ENCODE measurements around the gene CPNE4.

CPNE4 gene

GRCh38 chr3:131772269-131773026 lies 262.4 kb downstream of the CPNE4 start:
- CTCF ChIA-PET = interaction anchor here (0.6 kb wide), 1 partner anchor 23 kb away, joined by 3 read pairs; no protein-coding TSS in a partner anchor
- TF ChIP-seq CTCF (conservative IDR thresholded peaks at IDR 0.05; ENCODE audit: low read depth) = no peak
- DNase-seq (ENCODE audit: low spot score) = no peak
- no peak overlapping the region for H3K27ac ChIP-seq
- POLR2A ChIA-PET (ENCODE audit: low non-redundant PET) = no interaction called here

DNA sequence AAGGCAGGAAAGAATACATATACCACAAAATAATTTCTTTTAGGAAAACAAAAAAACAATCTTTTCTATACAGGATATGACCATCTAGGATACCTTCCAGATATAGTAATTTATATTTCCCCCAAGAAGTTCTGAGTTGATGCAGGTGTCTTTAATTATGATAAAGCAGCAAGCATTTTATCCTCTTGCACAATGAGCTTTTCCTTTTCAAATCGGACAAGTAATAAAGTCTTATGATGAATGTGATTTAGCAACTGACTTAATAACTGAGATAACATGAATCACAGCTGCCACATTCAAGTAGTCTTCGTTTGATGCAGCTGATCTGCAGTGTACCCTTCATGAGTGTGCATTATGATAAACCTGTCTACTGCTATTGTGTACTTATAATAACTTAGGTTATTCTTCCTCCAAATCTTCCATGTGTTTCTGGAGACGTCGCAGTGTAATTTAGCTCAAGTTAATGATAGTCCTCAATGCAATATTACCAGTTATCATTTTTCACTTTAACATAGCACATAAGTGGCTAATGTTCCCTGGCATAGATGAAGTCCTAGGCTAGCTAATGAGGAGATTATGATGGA lies 271.7 kb downstream of the CPNE4 start:
- no peak for DNase-seq (ENCODE audit: low spot score)

DNA sequence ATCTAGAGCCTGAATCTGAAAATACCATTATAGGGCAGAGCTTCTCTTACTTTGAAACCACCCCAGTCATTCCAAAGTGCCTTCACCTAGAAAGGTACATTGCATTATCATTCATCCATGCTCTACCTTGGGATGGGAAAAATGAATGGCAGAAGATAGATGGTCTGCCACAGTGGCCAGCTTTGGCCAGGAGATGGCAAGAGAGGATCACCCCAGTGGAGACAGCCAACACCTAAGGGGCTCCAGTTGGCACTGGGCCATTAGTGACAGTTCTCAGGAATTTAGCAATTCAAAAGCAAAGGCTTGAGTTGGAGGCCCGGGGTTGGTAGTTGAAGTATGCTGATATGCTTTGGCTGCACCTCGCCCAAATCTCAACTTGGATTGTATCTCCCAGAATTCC lies 278.4 kb downstream of the CPNE4 start:
- no peak overlapping the region for H3K27ac ChIP-seq
- TF ChIP-seq CTCF (conservative IDR thresholded peaks at IDR 0.05; ENCODE audit: low read depth) = no peak
- CTCF ChIA-PET = no interaction called here
- POLR2A ChIA-PET (ENCODE audit: low non-redundant PET) = no interaction called here
- no peak for DNase-seq (ENCODE audit: low spot score)

More for the DNA sequence above, 271.7 kb downstream of the CPNE4 start:
- ChIA-PET CTCF (interaction anchor here (0.6 kb wide), 1 partner anchor 138 kb away, joined by 4 read pairs; no protein-coding TSS in a partner anchor), POLR2A (ENCODE audit: low non-redundant PET) (no interaction called here)
- no peak for TF ChIP-seq CTCF (conservative IDR thresholded peaks at IDR 0.05; ENCODE audit: low read depth)
- no peak overlapping the region for H3K27ac ChIP-seq

DNA sequence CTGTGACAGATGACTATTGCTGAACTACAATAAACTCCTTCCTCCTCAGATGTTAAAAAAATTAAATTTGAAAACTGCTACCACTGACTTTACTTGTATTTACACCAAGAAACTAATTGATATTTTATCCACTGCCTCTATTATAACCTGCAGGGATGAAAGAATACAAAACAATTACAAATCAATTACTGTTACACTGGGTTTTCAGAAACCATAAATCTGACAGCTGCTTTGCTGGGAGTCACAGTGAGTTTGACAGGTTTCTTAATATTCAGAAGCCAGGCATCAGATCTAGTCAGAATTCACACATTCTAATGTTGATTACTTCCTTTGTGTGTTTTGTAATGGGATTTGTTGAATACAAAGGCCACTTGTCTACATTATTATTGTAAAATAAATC lies 279.4 kb downstream of the CPNE4 start:
- ChIA-PET POLR2A (ENCODE audit: low non-redundant PET) (no interaction called here), CTCF (interaction anchor here (0.5 kb wide), 1 partner anchor 8 kb away, joined by 3 read pairs; no protein-coding TSS in a partner anchor)
- no peak overlapping the region for H3K27ac ChIP-seq
- TF ChIP-seq CTCF (conservative IDR thresholded peaks at IDR 0.05; ENCODE audit: low read depth) = no peak
- no peak for DNase-seq (ENCODE audit: low spot score)

- TF ChIP-seq CTCF (conservative IDR thresholded peaks at IDR 0.05; ENCODE audit: low read depth) = no peak
- no peak overlapping the region for H3K27ac ChIP-seq
- DNase-seq (ENCODE audit: low spot score) = no peak
- ChIA-PET POLR2A (ENCODE audit: low non-redundant PET) (no interaction called here), CTCF (no interaction called here)
Measured at GRCh38 chr3:131750256-131750655, 284.6 kb downstream of the CPNE4 start.

DNA sequence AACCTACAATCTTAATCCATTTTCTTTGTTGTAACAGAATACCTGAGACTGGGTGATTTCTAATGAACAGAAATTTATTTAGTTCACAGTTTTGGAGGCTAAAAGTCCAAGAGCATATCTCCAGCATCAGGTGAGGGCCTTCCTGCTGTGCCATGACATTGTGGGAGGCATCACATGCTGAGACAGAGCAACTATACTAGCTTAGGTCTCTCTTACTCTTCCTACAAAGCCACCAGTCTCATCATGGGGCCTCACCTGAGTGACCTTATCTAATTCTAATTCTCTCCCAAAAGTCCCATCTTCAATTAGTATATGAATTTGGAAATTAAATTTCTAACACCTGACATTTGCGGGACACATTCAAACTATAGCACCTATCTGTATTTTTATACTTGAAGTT lies 285.0 kb downstream of the CPNE4 start:
- ChIA-PET POLR2A (ENCODE audit: low non-redundant PET) (no interaction called here), CTCF (no interaction called here)
- TF ChIP-seq CTCF (conservative IDR thresholded peaks at IDR 0.05; ENCODE audit: low read depth) = no peak
- no peak overlapping the region for H3K27ac ChIP-seq
- DNase-seq (ENCODE audit: low spot score) = no peak

Measured in RWPE1 (cell line).